ENCODE data around the gene ITPKB. TPM values are rescaled to one million over a fixed set of nuclear protein-coding genes. Genes with fewer than 3 reads are reported as not detected.

The ITPKB gene
- total and polyA plus RNA-seq, 2 experiments from 2014 or later = 0.31 to 5.2 TPM

- ATAC-seq (no peak), DNase-seq (ENCODE audit: low spot score) (no peak)
- Histone ChIP-seq H3K4me1 (ENCODE audit: insufficient read depth) (no peaks in the 10 kb centered on the region), H3K4me3 (no peak overlapping the region), H3K27me3 (ENCODE audit: insufficient read depth) (peaks cover 13% of the 10 kb centered on the region), H3K9me2 (ENCODE audit: insufficient read depth) (no peaks in the 10 kb centered on the region), H3K36me3 (ENCODE audit: insufficient read depth) (no peaks in the 10 kb centered on the region), H3K79me2 (replicated peaks; ENCODE audit: insufficient read depth) (no peaks in the 10 kb centered on the region), H2AFZ (no peak overlapping the region), H3F3A (replicated peaks; ENCODE audit: low read depth) (no peaks in the 10 kb centered on the region), H3K27ac (ENCODE audit: low read depth) (no peak overlapping the region), H4K20me1 (replicated peaks; ENCODE audit: insufficient read depth) (no peaks in the 10 kb centered on the region), H3K4me2 (no peak overlapping the region)
- H3K36me3 Mint-ChIP-seq (ENCODE audit: low read depth) = peaks cover 4% of the 10 kb centered on the region; the same call in 1 of the 3 replicates
- H3K9me3 Mint-ChIP-seq = peaks cover 10% of the 10 kb centered on the region; the same call in 2 of the 3 replicates
- no peak overlapping the region for H3K4me3 Mint-ChIP-seq
- no peak overlapping the region for H3K27ac Mint-ChIP-seq
- no peaks in the 10 kb centered on the region for H3K4me1 Mint-ChIP-seq
- peaks cover 15% of the 10 kb centered on the region for H3K27me3 Mint-ChIP-seq (ENCODE audit: insufficient read depth, low read depth, poor library complexity)
- TF ChIP-seq, protein P1, sequence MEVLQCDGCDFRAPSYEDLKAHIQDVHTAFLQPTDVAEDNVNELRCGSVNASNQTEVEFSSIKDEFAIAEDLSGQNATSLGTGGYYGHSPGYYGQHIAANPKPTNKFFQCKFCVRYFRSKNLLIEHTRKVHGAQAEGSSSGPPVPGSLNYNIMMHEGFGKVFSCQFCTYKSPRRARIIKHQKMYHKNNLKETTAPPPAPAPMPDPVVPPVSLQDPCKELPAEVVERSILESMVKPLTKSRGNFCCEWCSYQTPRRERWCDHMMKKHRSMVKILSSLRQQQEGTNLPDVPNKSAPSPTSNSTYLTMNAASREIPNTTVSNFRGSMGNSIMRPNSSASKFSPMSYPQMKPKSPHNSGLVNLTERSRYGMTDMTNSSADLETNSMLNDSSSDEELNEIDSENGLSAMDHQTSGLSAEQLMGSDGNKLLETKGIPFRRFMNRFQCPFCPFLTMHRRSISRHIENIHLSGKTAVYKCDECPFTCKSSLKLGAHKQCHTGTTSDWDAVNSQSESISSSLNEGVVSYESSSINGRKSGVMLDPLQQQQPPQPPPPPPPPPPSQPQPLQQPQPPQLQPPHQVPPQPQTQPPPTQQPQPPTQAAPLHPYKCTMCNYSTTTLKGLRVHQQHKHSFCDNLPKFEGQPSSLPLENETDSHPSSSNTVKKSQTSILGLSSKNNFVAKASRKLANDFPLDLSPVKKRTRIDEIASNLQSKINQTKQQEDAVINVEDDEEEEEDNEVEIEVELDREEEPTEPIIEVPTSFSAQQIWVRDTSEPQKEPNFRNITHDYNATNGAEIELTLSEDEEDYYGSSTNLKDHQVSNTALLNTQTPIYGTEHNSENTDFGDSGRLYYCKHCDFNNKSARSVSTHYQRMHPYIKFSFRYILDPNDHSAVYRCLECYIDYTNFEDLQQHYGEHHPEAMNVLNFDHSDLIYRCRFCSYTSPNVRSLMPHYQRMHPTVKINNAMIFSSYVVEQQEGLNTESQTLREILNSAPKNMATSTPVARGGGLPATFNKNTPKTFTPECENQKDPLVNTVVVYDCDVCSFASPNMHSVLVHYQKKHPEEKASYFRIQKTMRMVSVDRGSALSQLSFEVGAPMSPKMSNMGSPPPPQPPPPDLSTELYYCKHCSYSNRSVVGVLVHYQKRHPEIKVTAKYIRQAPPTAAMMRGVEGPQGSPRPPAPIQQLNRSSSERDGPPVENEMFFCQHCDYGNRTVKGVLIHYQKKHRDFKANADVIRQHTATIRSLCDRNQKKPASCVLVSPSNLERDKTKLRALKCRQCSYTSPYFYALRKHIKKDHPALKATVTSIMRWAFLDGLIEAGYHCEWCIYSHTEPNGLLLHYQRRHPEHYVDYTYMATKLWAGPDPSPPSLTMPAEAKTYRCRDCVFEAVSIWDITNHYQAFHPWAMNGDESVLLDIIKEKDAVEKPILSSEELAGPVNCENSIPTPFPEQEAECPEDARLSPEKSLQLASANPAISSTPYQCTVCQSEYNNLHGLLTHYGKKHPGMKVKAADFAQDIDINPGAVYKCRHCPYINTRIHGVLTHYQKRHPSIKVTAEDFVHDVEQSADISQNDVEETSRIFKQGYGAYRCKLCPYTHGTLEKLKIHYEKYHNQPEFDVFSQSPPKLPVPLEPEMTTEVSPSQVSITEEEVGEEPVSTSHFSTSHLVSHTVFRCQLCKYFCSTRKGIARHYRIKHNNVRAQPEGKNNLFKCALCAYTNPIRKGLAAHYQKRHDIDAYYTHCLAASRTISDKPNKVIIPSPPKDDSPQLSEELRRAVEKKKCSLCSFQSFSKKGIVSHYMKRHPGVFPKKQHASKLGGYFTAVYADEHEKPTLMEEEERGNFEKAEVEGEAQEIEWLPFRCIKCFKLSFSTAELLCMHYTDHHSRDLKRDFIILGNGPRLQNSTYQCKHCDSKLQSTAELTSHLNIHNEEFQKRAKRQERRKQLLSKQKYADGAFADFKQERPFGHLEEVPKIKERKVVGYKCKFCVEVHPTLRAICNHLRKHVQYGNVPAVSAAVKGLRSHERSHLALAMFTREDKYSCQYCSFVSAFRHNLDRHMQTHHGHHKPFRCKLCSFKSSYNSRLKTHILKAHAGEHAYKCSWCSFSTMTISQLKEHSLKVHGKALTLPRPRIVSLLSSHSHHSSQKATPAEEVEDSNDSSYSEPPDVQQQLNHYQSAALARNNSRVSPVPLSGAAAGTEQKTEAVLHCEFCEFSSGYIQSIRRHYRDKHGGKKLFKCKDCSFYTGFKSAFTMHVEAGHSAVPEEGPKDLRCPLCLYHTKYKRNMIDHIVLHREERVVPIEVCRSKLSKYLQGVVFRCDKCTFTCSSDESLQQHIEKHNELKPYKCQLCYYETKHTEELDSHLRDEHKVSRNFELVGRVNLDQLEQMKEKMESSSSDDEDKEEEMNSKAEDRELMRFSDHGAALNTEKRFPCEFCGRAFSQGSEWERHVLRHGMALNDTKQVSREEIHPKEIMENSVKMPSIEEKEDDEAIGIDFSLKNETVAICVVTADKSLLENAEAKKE (CRISPR knock-in tag; IDR thresholded peaks at IDR 0.05) = no peak
- no peak for TF ChIP-seq EZH2 (IDR thresholded peaks at IDR 0.05; ENCODE audit: low read depth, unreplicated experiment)
- no peak for TF ChIP-seq STAT1 (IDR thresholded peaks at IDR 0.05; ENCODE audit: unreplicated experiment)
Measured at GRCh38 chr1:226624526-226624925, 114.6 kb downstream of the ITPKB start.

GRCh38 chr1:226622012-226622411, 117.1 kb downstream of the ITPKB start:
- H3K36me3 Mint-ChIP-seq (ENCODE audit: low read depth) = peaks cover 4% of the 10 kb centered on the region; the same call in 1 of the 3 replicates
- H3K9me2 ChIP-seq (ENCODE audit: insufficient read depth) = no peaks in the 10 kb centered on the region
- H3K4me1 Mint-ChIP-seq = no peaks in the 10 kb centered on the region
- no peak overlapping the region for H2AFZ ChIP-seq
- peaks cover 10% of the 10 kb centered on the region for H3K9me3 Mint-ChIP-seq
- no peak overlapping the region for H3K27ac ChIP-seq (ENCODE audit: low read depth)
- H3K4me3 ChIP-seq = no peak overlapping the region
- H3K4me1 ChIP-seq (ENCODE audit: insufficient read depth) = no peaks in the 10 kb centered on the region
- H3K27ac Mint-ChIP-seq = no peak overlapping the region
- no peak overlapping the region for H3K4me3 Mint-ChIP-seq
- ATAC-seq (no peak), DNase-seq (ENCODE audit: low spot score) (no peak)
- H3K79me2 ChIP-seq (replicated peaks; ENCODE audit: insufficient read depth) = no peaks in the 10 kb centered on the region
- no peaks in the 10 kb centered on the region for H3K36me3 ChIP-seq (ENCODE audit: insufficient read depth)
- peaks cover 11% of the 10 kb centered on the region for H3K27me3 Mint-ChIP-seq (ENCODE audit: insufficient read depth, low read depth, poor library complexity)
- H3K4me2 ChIP-seq = no peak overlapping the region
- no peaks in the 10 kb centered on the region for H4K20me1 ChIP-seq (replicated peaks; ENCODE audit: insufficient read depth)
- no peaks in the 10 kb centered on the region for H3F3A ChIP-seq (replicated peaks; ENCODE audit: low read depth)
- H3K27me3 ChIP-seq (ENCODE audit: insufficient read depth) = peaks cover 5% of the 10 kb centered on the region
- TF ChIP-seq, protein P2, sequence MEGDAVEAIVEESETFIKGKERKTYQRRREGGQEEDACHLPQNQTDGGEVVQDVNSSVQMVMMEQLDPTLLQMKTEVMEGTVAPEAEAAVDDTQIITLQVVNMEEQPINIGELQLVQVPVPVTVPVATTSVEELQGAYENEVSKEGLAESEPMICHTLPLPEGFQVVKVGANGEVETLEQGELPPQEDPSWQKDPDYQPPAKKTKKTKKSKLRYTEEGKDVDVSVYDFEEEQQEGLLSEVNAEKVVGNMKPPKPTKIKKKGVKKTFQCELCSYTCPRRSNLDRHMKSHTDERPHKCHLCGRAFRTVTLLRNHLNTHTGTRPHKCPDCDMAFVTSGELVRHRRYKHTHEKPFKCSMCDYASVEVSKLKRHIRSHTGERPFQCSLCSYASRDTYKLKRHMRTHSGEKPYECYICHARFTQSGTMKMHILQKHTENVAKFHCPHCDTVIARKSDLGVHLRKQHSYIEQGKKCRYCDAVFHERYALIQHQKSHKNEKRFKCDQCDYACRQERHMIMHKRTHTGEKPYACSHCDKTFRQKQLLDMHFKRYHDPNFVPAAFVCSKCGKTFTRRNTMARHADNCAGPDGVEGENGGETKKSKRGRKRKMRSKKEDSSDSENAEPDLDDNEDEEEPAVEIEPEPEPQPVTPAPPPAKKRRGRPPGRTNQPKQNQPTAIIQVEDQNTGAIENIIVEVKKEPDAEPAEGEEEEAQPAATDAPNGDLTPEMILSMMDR (conservative IDR thresholded peaks at IDR 0.05; ENCODE audit: low read depth in 2 of 2) = no peak
- TF ChIP-seq, protein P3, sequence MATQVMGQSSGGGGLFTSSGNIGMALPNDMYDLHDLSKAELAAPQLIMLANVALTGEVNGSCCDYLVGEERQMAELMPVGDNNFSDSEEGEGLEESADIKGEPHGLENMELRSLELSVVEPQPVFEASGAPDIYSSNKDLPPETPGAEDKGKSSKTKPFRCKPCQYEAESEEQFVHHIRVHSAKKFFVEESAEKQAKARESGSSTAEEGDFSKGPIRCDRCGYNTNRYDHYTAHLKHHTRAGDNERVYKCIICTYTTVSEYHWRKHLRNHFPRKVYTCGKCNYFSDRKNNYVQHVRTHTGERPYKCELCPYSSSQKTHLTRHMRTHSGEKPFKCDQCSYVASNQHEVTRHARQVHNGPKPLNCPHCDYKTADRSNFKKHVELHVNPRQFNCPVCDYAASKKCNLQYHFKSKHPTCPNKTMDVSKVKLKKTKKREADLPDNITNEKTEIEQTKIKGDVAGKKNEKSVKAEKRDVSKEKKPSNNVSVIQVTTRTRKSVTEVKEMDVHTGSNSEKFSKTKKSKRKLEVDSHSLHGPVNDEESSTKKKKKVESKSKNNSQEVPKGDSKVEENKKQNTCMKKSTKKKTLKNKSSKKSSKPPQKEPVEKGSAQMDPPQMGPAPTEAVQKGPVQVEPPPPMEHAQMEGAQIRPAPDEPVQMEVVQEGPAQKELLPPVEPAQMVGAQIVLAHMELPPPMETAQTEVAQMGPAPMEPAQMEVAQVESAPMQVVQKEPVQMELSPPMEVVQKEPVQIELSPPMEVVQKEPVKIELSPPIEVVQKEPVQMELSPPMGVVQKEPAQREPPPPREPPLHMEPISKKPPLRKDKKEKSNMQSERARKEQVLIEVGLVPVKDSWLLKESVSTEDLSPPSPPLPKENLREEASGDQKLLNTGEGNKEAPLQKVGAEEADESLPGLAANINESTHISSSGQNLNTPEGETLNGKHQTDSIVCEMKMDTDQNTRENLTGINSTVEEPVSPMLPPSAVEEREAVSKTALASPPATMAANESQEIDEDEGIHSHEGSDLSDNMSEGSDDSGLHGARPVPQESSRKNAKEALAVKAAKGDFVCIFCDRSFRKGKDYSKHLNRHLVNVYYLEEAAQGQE (IDR thresholded peaks at IDR 0.05; ENCODE audit: unreplicated experiment) = no peak
- TF ChIP-seq NANOG (IDR thresholded peaks at IDR 0.05; ENCODE audit: borderline replicate concordance) (no peak), STAT1 (IDR thresholded peaks at IDR 0.05; ENCODE audit: unreplicated experiment) (no peak), JUNB (IDR thresholded peaks at IDR 0.05; ENCODE audit: unreplicated experiment) (no peak), EZH2 (IDR thresholded peaks at IDR 0.05; ENCODE audit: low read depth, unreplicated experiment) (no peak), CREB1 (CRISPR knock-in tag; IDR thresholded peaks at IDR 0.05; ENCODE audit: low read depth) (no peak)
- TF ChIP-seq, protein P4, sequence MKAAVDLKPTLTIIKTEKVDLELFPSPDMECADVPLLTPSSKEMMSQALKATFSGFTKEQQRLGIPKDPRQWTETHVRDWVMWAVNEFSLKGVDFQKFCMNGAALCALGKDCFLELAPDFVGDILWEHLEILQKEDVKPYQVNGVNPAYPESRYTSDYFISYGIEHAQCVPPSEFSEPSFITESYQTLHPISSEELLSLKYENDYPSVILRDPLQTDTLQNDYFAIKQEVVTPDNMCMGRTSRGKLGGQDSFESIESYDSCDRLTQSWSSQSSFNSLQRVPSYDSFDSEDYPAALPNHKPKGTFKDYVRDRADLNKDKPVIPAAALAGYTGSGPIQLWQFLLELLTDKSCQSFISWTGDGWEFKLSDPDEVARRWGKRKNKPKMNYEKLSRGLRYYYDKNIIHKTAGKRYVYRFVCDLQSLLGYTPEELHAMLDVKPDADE (IDR thresholded peaks at IDR 0.05) = no peak

All from GM23338 (cell line).